GM12891 (cell line): ENCODE measurements around the gene BSPRY.

Experiments used
- DNase-seq: peaks from one replicate; pipeline ENCODE4 v3.0.0; 2011; ENCODE audit warnings: low spot score; ENCODE audit not compliant: insufficient read length
- FAIRE-seq: peaks from 2 replicates; lab custom pipeline; 2011; peaks lifted over from hg19 to GRCh38; lab: Jason Lieb, UNC
- PAX5 ChIP-seq: IDR thresholded peaks from 2 replicates; pipeline ENCODE4 v1.6.1; 2011; ENCODE audit warnings: low read length, moderate library complexity, mild to moderate bottlenecking; ENCODE audit not compliant: insufficient read depth, severe bottlenecking
- POLR2A ChIP-seq: IDR thresholded peaks from 2 replicates; pipeline ENCODE4 v1.6.1; 2011; ENCODE audit warnings: low read depth, low read length, control low read depth
- POLR2AphosphoS5 ChIP-seq: IDR thresholded peaks from 2 replicates; pipeline ENCODE4 v1.6.1; 2011; ENCODE audit warnings: low read depth, low read length, control low read depth
- POU2F2 ChIP-seq: IDR thresholded peaks from 2 replicates; pipeline ENCODE4 v1.6.1; 2011; ENCODE audit warnings: low read depth, mild to moderate bottlenecking, control low read depth, low read length, moderate library complexity
- SPI1 ChIP-seq: IDR thresholded peaks from 2 replicates; pipeline ENCODE4 v1.6.1; 2011; ENCODE audit warnings: low read depth, low read length, control low read depth
- TAF1 ChIP-seq: IDR thresholded peaks from 2 replicates; pipeline ENCODE4 v1.6.1; 2011; ENCODE audit warnings: low read depth, low read length, control low read depth

Gene BSPRY

GRCh38 chr9:113387560-113388230 lies 38.4 kb downstream of the BSPRY start:
- TF ChIP-seq POLR2A (no peak), SPI1 (no peak), POU2F2 (no peak), TAF1 (no peak), POLR2AphosphoS5 (no peak), PAX5 (no peak)
- DNase-seq = no peak
- no peak for FAIRE-seq

GRCh38 chr9:113388833-113389232 lies 39.5 kb downstream of the BSPRY start:
- no peak for DNase-seq

GRCh38 chr9:113389451-113389850 lies 40.1 kb downstream of the BSPRY start:
- TF ChIP-seq POLR2A (no peak), PAX5 (no peak), SPI1 (no peak), POLR2AphosphoS5 (no peak), TAF1 (no peak), POU2F2 (no peak)
- DNase-seq (no peak), FAIRE-seq (no peak)

More at GRCh38 chr9:113388833-113389232, 39.5 kb downstream of the BSPRY start:
- TF ChIP-seq PAX5 (no peak), TAF1 (no peak), POU2F2 (no peak), SPI1 (no peak), POLR2AphosphoS5 (no peak), POLR2A (no peak)
- no peak for FAIRE-seq

GRCh38 chr9:113390192-113390960 lies 41.0 kb downstream of the BSPRY start:
- DNase-seq (no peak), FAIRE-seq (no peak)
- TF ChIP-seq PAX5 (no peak), POU2F2 (no peak), SPI1 (no peak), TAF1 (no peak), POLR2AphosphoS5 (no peak), POLR2A (no peak)

- FAIRE-seq = no peak
- TF ChIP-seq SPI1 = no peak
- TF ChIP-seq TAF1 = no peak
- no peak for TF ChIP-seq POLR2AphosphoS5
- TF ChIP-seq POLR2A = no peak
- DNase-seq = no peak
Observed at GRCh38 chr9:113391917-113392316, 42.6 kb downstream of the BSPRY start.

- DNase-seq (no peak), FAIRE-seq (no peak)
- no peak for TF ChIP-seq POLR2AphosphoS5
- no peak for TF ChIP-seq SPI1
- TF ChIP-seq POLR2A = no peak
- TF ChIP-seq TAF1 = no peak
- TF ChIP-seq PAX5 = no peak
- no peak for TF ChIP-seq POU2F2
Observed at GRCh38 chr9:113393281-113393680, 43.9 kb downstream of the BSPRY start.

- TF ChIP-seq POLR2A (no peak), POU2F2 (no peak), POLR2AphosphoS5 (no peak), SPI1 (no peak), TAF1 (no peak), PAX5 (no peak)
- FAIRE-seq (no peak), DNase-seq (no peak)
Observed at GRCh38 chr9:113395000-113395861, 45.9 kb downstream of the BSPRY start.

- DNase-seq (no peak), FAIRE-seq (no peak)
- no peak for TF ChIP-seq SPI1
- TF ChIP-seq TAF1 = no peak
- no peak for TF ChIP-seq POLR2AphosphoS5
- no peak for TF ChIP-seq POLR2A
- TF ChIP-seq PAX5 = no peak
- TF ChIP-seq POU2F2 = no peak
Observed at GRCh38 chr9:113397203-113397631, 47.9 kb downstream of the BSPRY start.
